HG03045 (cell line): ENCODE results near the gene WDR31.

ENCODE experiments used
- ATAC-seq: cut with Tn5 transposase; IDR thresholded peaks from one replicate; pipeline ENCODE4 v1.9.1; 2021; ENCODE audit warnings: mild to moderate bottlenecking, moderate library complexity; ENCODE audit not compliant: unreplicated experiment

Gene WDR31

GRCh38 chr9:113341712-113342410 is 1.8 kb upstream of the WDR31 start:
- no peak for ATAC-seq

- ATAC-seq, result no peak
Measured at GRCh38 chr9:113337714-113338113, 2.4 kb downstream of the WDR31 start.

- ATAC-seq, result no peak
Measured at GRCh38 chr9:113331780-113332179, 8.3 kb downstream of the WDR31 start.

- ATAC-seq, result no peak
Measured at GRCh38 chr9:113328045-113328782, 11.9 kb downstream of the WDR31 start.

- ATAC-seq, result no peak
Measured at GRCh38 chr9:113326230-113326629, 13.8 kb downstream of the WDR31 start.

- no peak for ATAC-seq
Measured at GRCh38 chr9:113322671-113323070, 17.4 kb downstream of the WDR31 start.

GRCh38 chr9:113320051-113320450 is 20.0 kb downstream of the WDR31 start:
- ATAC-seq, result no peak

- no peak for ATAC-seq
Measured at GRCh38 chr9:113319054-113319453, 21.0 kb downstream of the WDR31 start.

GRCh38 chr9:113317777-113318176 is 22.3 kb downstream of the WDR31 start:
- ATAC-seq, result no peak

GRCh38 chr9:113316030-113316429 is 24.0 kb downstream of the WDR31 start:
- ATAC-seq, result no peak

- no peak for ATAC-seq
Measured at GRCh38 chr9:113315231-113315630, 24.8 kb downstream of the WDR31 start.

- no peak for ATAC-seq
Measured at GRCh38 chr9:113313261-113313660, 26.8 kb downstream of the WDR31 start.

- ATAC-seq, result no peak
Measured at GRCh38 chr9:113311961-113312360, 28.1 kb downstream of the WDR31 start.

GRCh38 chr9:113310538-113310937 is 29.5 kb downstream of the WDR31 start:
- no peak for ATAC-seq

- ATAC-seq, result no peak
Measured at GRCh38 chr9:113309204-113309813, 30.8 kb downstream of the WDR31 start.

- ATAC-seq, result no peak
Measured at GRCh38 chr9:113307396-113307975, 32.6 kb downstream of the WDR31 start.

GRCh38 chr9:113306566-113306965 is 33.5 kb downstream of the WDR31 start:
- ATAC-seq, result no peak

GRCh38 chr9:113302792-113303418 is 37.2 kb downstream of the WDR31 start, which contains the start of gene RNF183:
Gene RNF183 (minus strand): TSS chr9:113303376. CDS start chr9:113298184, 5,192 bp downstream.
- no peak for ATAC-seq

- ATAC-seq, result no peak
Measured at GRCh38 chr9:113301548-113301947, 38.5 kb downstream of the WDR31 start.

- ATAC-seq, result no peak
Measured at GRCh38 chr9:113299800-113300292, 40.2 kb downstream of the WDR31 start.
